ENCODE data around the gene BIN2. TPM values are rescaled to one million over a fixed set of nuclear protein-coding genes. Genes with fewer than 3 reads are reported as not detected.

The BIN2 gene
- total and polyA plus RNA-seq, 9 of the 15 experiments (the other 6 are each of a cell fraction or from before 2014, with no cell fraction given), result 0.04 to 0.39 (median 0.25) TPM; not detected in 1

DNA sequence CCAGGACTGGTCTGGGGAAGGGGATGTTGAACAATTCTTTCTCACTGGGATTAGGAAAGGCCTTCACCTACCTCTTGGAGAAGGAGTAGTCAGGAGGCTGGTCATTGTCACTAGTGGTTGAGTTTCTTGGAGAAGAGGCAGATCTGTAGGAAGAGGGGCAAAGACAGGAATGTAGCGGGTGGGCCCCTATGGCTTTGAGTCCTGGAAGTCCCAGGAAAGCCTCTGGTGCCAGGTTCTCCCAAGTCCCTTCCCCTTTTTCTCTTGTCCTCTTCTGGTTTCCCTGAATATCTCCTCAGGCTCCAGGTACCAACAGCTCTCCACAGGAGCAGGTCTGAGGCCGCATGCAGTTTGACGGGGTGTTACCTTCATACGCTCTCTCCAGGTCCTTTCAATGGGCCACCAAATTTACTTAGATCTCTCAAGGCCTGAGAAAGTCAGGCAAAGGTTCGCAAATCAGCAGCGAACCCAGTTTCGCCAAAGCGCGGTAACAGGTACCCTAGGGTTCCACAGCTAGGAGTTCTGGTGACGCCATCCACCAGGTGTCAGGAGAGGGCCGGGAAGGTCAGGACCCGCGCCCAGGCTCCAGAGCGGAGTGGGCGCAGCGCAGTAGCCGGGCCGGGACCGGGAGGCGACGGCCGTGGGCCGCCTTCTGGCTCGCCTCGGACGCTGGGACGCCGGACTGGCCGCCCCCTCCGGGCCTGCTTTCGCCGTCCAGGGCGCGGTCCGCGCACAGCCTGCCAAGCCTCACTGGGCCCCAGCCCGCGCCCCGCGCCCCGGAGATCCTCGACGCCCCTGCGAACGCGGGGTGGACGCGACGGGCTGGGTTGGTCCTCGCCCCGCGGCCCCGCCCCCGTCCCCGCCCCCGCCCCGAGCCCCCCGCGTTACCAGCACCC, 54.6 kb downstream of the BIN2 start (continued):
- TF ChIP-seq XRCC5 (IDR thresholded peaks at IDR 0.05; ENCODE audit: low read depth, low read length) (0 out of 2 replicates have a peak, but pooled peaks have one; percentile 4), ZNF77 (CRISPR knock-in tag; IDR thresholded peaks at IDR 0.05) (no peak), ZBTB17 (CRISPR knock-in tag; IDR thresholded peaks at IDR 0.05) (no peak), COPS2 (conservative IDR thresholded peaks at IDR 0.05) (no peak), RBM15 (IDR thresholded peaks at IDR 0.05; ENCODE audit: insufficient read depth, low read length) (no peak), NR2F6 (CRISPR knock-in tag; IDR thresholded peaks at IDR 0.05) (no peak), TOE1 (IDR thresholded peaks at IDR 0.05; ENCODE audit: borderline replicate concordance) (no peak), TOE1 (CRISPR knock-in tag; IDR thresholded peaks at IDR 0.05; ENCODE audit: borderline replicate concordance, low read depth) (no peak), TBP (optimal IDR thresholded peaks at IDR 0.05; ENCODE audit: low read depth, low read length) (peak; percentile 5), ZSCAN32 (CRISPR knock-in tag; IDR thresholded peaks at IDR 0.05) (no peak), TEAD4 (IDR thresholded peaks at IDR 0.05; ENCODE audit: low read length) (0 out of 2 replicates have a peak, but pooled peaks have one; percentile 9), TEAD4 (CRISPR knock-in tag; IDR thresholded peaks at IDR 0.05; ENCODE audit: borderline replicate concordance) (no peak), RUNX1 (IDR thresholded peaks at IDR 0.05; ENCODE audit: low read depth) (no peak), ZNF830 (CRISPR knock-in tag; IDR thresholded peaks at IDR 0.05) (no peak), E2F3 (CRISPR knock-in tag; IDR thresholded peaks at IDR 0.05) (0 out of 2 replicates have a peak, but pooled peaks have one; percentile 23), NEUROD1 (IDR thresholded peaks at IDR 0.05; ENCODE audit: borderline replicate concordance, low read depth, low read length, partially characterized antibody) (no peak), FOXA3 (CRISPR knock-in tag; conservative IDR thresholded peaks at IDR 0.05 in 1 of 2, IDR thresholded peaks at IDR 0.05 in 1 of 2) (no peak; a peak in 1 of 4 replicates), ILK (tag; IDR thresholded peaks at IDR 0.05; ENCODE audit: borderline replicate concordance, low read depth) (no peak), PHF8 (IDR thresholded peaks at IDR 0.05; ENCODE audit: borderline replicate concordance, low read length) (peak; percentile 6; the same call in 1 of the 2 replicates), NCOA1 (IDR thresholded peaks at IDR 0.05; ENCODE audit: low read depth) (no peak)
- TF ChIP-seq, protein P1, sequence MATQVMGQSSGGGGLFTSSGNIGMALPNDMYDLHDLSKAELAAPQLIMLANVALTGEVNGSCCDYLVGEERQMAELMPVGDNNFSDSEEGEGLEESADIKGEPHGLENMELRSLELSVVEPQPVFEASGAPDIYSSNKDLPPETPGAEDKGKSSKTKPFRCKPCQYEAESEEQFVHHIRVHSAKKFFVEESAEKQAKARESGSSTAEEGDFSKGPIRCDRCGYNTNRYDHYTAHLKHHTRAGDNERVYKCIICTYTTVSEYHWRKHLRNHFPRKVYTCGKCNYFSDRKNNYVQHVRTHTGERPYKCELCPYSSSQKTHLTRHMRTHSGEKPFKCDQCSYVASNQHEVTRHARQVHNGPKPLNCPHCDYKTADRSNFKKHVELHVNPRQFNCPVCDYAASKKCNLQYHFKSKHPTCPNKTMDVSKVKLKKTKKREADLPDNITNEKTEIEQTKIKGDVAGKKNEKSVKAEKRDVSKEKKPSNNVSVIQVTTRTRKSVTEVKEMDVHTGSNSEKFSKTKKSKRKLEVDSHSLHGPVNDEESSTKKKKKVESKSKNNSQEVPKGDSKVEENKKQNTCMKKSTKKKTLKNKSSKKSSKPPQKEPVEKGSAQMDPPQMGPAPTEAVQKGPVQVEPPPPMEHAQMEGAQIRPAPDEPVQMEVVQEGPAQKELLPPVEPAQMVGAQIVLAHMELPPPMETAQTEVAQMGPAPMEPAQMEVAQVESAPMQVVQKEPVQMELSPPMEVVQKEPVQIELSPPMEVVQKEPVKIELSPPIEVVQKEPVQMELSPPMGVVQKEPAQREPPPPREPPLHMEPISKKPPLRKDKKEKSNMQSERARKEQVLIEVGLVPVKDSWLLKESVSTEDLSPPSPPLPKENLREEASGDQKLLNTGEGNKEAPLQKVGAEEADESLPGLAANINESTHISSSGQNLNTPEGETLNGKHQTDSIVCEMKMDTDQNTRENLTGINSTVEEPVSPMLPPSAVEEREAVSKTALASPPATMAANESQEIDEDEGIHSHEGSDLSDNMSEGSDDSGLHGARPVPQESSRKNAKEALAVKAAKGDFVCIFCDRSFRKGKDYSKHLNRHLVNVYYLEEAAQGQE (IDR thresholded peaks at IDR 0.05; ENCODE audit: borderline replicate concordance), result peak; percentile 88
- TF ChIP-seq, protein P1 (CRISPR knock-in tag; IDR thresholded peaks at IDR 0.05; ENCODE audit: low read depth), result no peak

Data from K562 (cell line).